ENCODE results near the gene MAPK7. TPM values are rescaled to one million over a fixed set of nuclear protein-coding genes. Genes with fewer than 3 reads are reported as not detected.

Gene MAPK7
- total RNA-seq, 4 donors from 2014 or later = 15.3 to 112 (median 48.3) TPM

GRCh38 chr17:19368229-19368628 is 10.1 kb upstream of the MAPK7 start:
- in situ Hi-C loops (cut with MboI; ENCODE audit: low pct_ligation_motif_present in 1 of 4, low pct_unique_long_range_greater_than_20kb in 1 of 4, low sequenced_read_pairs in 3 of 4) (loop anchor here (5.0 to 25.0 kb wide), 5 partner anchors 77 to 397 kb away; partner anchors contain the start of gene ALDH3A2 (in 1 of the 4)), intact Hi-C loops (cut with DNase I; ENCODE audit: low total_unique reads) (loop anchor here (5.0 to 10.0 kb wide), 3 partner anchors 69 to 397 kb away; no protein-coding TSS in a partner anchor)
- no peak for DNase-seq
- no peak overlapping the region for H3K27ac ChIP-seq
- TF ChIP-seq POLR2A (IDR thresholded peaks at IDR 0.05) (no peak), POLR2AphosphoS5 (IDR thresholded peaks at IDR 0.05) (no peak), CTCF (IDR thresholded peaks at IDR 0.05) (no peak), EP300 (IDR thresholded peaks at IDR 0.05; ENCODE audit: low read depth) (no peak)
- no peak overlapping the region for H3K4me3 ChIP-seq
- H3K27me3 ChIP-seq = no peaks in the 10 kb centered on the region
- H3K4me1 ChIP-seq = peaks cover 2 to 12% (median 4%) of the 10 kb centered on the region in 4 donors
- WGBS, 2 donors (ENCODE audit: low coverage in 1 of 2) = 97% methylated on average over 4 of the region's 4 CpGs; no CpG with 5 or more reads in 1 of the 2 donors
- no peaks in the 10 kb centered on the region for H3K36me3 ChIP-seq
- no peaks in the 10 kb centered on the region for H3K9me3 ChIP-seq

GRCh38 chr17:19369107-19369778 is 9.1 kb upstream of the MAPK7 start:
- Histone ChIP-seq H3K4me1 (peaks cover 0 to 12% (median 4%) of the 10 kb centered on the region in 4 donors), H3K36me3 (no peaks in the 10 kb centered on the region), H3K4me3 (no peak overlapping the region), H3K27ac (peak overlapping the region in 1 of 4 donors; percentile 18), H3K9me3 (no peaks in the 10 kb centered on the region), H3K27me3 (no peaks in the 10 kb centered on the region)
- in situ Hi-C loops (cut with MboI; ENCODE audit: low pct_ligation_motif_present in 1 of 4, low pct_unique_long_range_greater_than_20kb in 1 of 4, low sequenced_read_pairs in 3 of 4) = loop anchor here (5.0 to 25.0 kb wide), 5 partner anchors 76 to 396 kb away; partner anchors contain the start of gene ALDH3A2 (in 1 of the 4)
- WGBS, 2 donors (ENCODE audit: low coverage in 1 of 2) = 64 to 81% methylated on average over 6 to 16 of the region's 16 CpGs
- intact Hi-C loops (cut with DNase I; ENCODE audit: low total_unique reads) = loop anchor here (5.0 to 10.0 kb wide), 3 partner anchors 68 to 396 kb away; no protein-coding TSS in a partner anchor
- TF ChIP-seq POLR2A (IDR thresholded peaks at IDR 0.05) (no peak), POLR2AphosphoS5 (IDR thresholded peaks at IDR 0.05) (peak in 1 of 3 donors; percentile 11)
- DNase-seq = peak; percentile 65

- in situ Hi-C loops (cut with MboI; ENCODE audit: low pct_ligation_motif_present in 1 of 4, low pct_unique_long_range_greater_than_20kb in 1 of 4, low sequenced_read_pairs in 3 of 4) = loop anchor here (5.0 to 25.0 kb wide), 5 partner anchors 75 to 395 kb away; partner anchors contain the start of gene ALDH3A2 (in 1 of the 4)
- DNase-seq = peak; percentile 43
- WGBS, 2 donors (ENCODE audit: low coverage in 1 of 2) = 72% methylated on average over 12 of the region's 12 CpGs; no CpG with 5 or more reads in 1 of the 2 donors
These were observed 8.3 kb upstream of the MAPK7 start for GRCh38 chr17:19369846-19370492.

GRCh38 chr17:19370493-19370960 is 7.8 kb upstream of the MAPK7 start:
- H3K9me3 ChIP-seq = no peaks in the 10 kb centered on the region
- in situ Hi-C loops (cut with MboI; ENCODE audit: low pct_ligation_motif_present in 1 of 4, low pct_unique_long_range_greater_than_20kb in 1 of 4, low sequenced_read_pairs in 3 of 4) (loop anchor here in 3 of 4 donors (25.0 kb wide), 2 partner anchors 267 to 392 kb away; partner anchors contain the start of gene ALDH3A2 (in 1 of the 3)), intact Hi-C loops (cut with DNase I; ENCODE audit: low total_unique reads) (no loop called here)
- WGBS, 2 donors (ENCODE audit: low coverage in 1 of 2) = 70% methylated on average over 7 of the region's 7 CpGs; no CpG with 5 or more reads in 1 of the 2 donors
- peaks cover 0 to 12% (median 4%) of the 10 kb centered on the region in 4 donors for H3K4me1 ChIP-seq
- no peak for TF ChIP-seq EP300 (IDR thresholded peaks at IDR 0.05; ENCODE audit: low read depth)
- no peak for TF ChIP-seq POLR2A (IDR thresholded peaks at IDR 0.05)
- TF ChIP-seq POLR2AphosphoS5 (IDR thresholded peaks at IDR 0.05) = no peak
- no peak for TF ChIP-seq CTCF (IDR thresholded peaks at IDR 0.05)
- H3K36me3 ChIP-seq = no peaks in the 10 kb centered on the region
- H3K27me3 ChIP-seq = no peaks in the 10 kb centered on the region
- DNase-seq = no peak
- H3K4me3 ChIP-seq = no peak overlapping the region
- H3K27ac ChIP-seq = peak overlapping the region in 1 of 4 donors; percentile 5

More at GRCh38 chr17:19369846-19370492, 8.3 kb upstream of the MAPK7 start:
- H3K4me3 ChIP-seq = no peak overlapping the region
- no peaks in the 10 kb centered on the region for H3K36me3 ChIP-seq
- no peak for TF ChIP-seq POLR2A (IDR thresholded peaks at IDR 0.05)
- TF ChIP-seq POLR2AphosphoS5 (IDR thresholded peaks at IDR 0.05) = no peak
- TF ChIP-seq EP300 (IDR thresholded peaks at IDR 0.05; ENCODE audit: low read depth) = no peak
- TF ChIP-seq CTCF (IDR thresholded peaks at IDR 0.05) = no peak
- intact Hi-C loops (cut with DNase I; ENCODE audit: low total_unique reads) = loop anchor here (5.0 to 10.0 kb wide), 3 partner anchors 67 to 395 kb away; no protein-coding TSS in a partner anchor
- H3K27me3 ChIP-seq = no peaks in the 10 kb centered on the region
- H3K9me3 ChIP-seq = no peaks in the 10 kb centered on the region
- H3K27ac ChIP-seq = peak overlapping the region in 1 of 4 donors; percentile 5
- H3K4me1 ChIP-seq = peaks cover 0 to 12% (median 4%) of the 10 kb centered on the region in 4 donors

Data from transverse colon (tissue), 4 donors.